ENCODE results near the gene OR10G6. TPM values are rescaled to one million over a fixed set of nuclear protein-coding genes. Genes with fewer than 3 reads are reported as not detected.
"Not testable (repeated sequence)": the region's sequence is repeated elsewhere in the genome, so short reads cannot be mapped to it uniquely, and the experiment has no call there.

The OR10G6 gene
- not detected for polyA plus RNA-seq (2013)

- Histone ChIP-seq H3K27ac (ENCODE audit: insufficient read depth in 1 of 2, low read depth in 1 of 2, low read length in 2 of 2, poor library complexity in 1 of 2, severe bottlenecking in 2 of 2) (no peak within 1 kb of the TSS), H3K27me3 (replicated peaks in 2 of 5; ENCODE audit: control insufficient read depth in 4 of 5, insufficient read depth in 5 of 5, low read length in 4 of 5) (no peaks in the 10 kb centered on the region), H3K4me3 (ENCODE audit: control insufficient read depth in 1 of 7, extremely low read depth in 1 of 7, insufficient read depth in 4 of 7, low read depth in 2 of 7, low read length in 6 of 7) (no peak within 1 kb of the TSS), H3K36me3 (ENCODE audit: control insufficient read depth in 4 of 4, insufficient read depth in 4 of 4, low read length in 3 of 4) (no peaks in the 10 kb centered on the region), H3K4me1 (ENCODE audit: control extremely low read depth in 1 of 4, control insufficient read depth in 4 of 4, insufficient read depth in 4 of 4, low read length in 3 of 4) (no peaks in the 10 kb centered on the region), H3K9me3 (ENCODE audit: control extremely low read depth in 1 of 5, control insufficient read depth in 4 of 5, insufficient read depth in 2 of 5, low read depth in 1 of 5, low read length in 4 of 5) (no peaks in the 10 kb centered on the region)
- CTCF ChIA-PET, result interaction anchor here (1.2 kb wide), 1 partner anchor 74 kb away, joined by 3 read pairs; no protein-coding TSS in a partner anchor
- 100% methylated on average over 1 of the region's 1 CpG for WGBS (ENCODE audit: insufficient coverage)
- POLR2A ChIA-PET, result no interaction called here
- no peak for DNase-seq
Measured at GRCh38 chr11:123995119-123995518, at the start of gene OR10G6. Gene OR10G6 (minus strand): TSS chr11:123995161. CDS start chr11:123995161, 0 bp downstream.

GRCh38 chr11:124043420-124043819, 48.5 kb upstream of the OR10G6 start:
- no peak for DNase-seq
- CTCF ChIA-PET, result no interaction called here
- POLR2A ChIA-PET, result interaction anchor here (0.6 kb wide), 1 partner anchor 12 kb away, joined by 5 read pairs; no protein-coding TSS in a partner anchor
- WGBS (ENCODE audit: insufficient coverage), result no CpG with 5 or more reads among the region's 4 CpGs
- no peaks in the 10 kb centered on the region for H3K36me3 ChIP-seq (ENCODE audit: control insufficient read depth in 4 of 4, insufficient read depth in 4 of 4, low read length in 3 of 4)
- no peak overlapping the region for H3K27ac ChIP-seq (ENCODE audit: insufficient read depth in 1 of 2, low read depth in 1 of 2, low read length in 2 of 2, poor library complexity in 1 of 2, severe bottlenecking in 2 of 2)
- peaks cover 0 to 2% (median 0%) of the 10 kb centered on the region in 5 experiments for H3K27me3 ChIP-seq (replicated peaks in 2 of 5; ENCODE audit: control insufficient read depth in 4 of 5, insufficient read depth in 5 of 5, low read length in 4 of 5)
- H3K9me3 ChIP-seq (ENCODE audit: control extremely low read depth in 1 of 5, control insufficient read depth in 4 of 5, insufficient read depth in 2 of 5, low read depth in 1 of 5, low read length in 4 of 5), result no peaks in the 10 kb centered on the region
- no peak overlapping the region for H3K4me3 ChIP-seq (ENCODE audit: control insufficient read depth in 1 of 7, extremely low read depth in 1 of 7, insufficient read depth in 4 of 7, low read depth in 2 of 7, low read length in 6 of 7)
- no peaks in the 10 kb centered on the region for H3K4me1 ChIP-seq (ENCODE audit: control extremely low read depth in 1 of 4, control insufficient read depth in 4 of 4, insufficient read depth in 4 of 4, low read length in 3 of 4)

GRCh38 chr11:124041254-124041653, 46.3 kb upstream of the OR10G6 start, which contains the start of gene OR10G7:
Gene OR10G7 (minus strand): TSS chr11:124041325. CDS start chr11:124039001, 2,324 bp downstream.
- ChIA-PET POLR2A (no interaction called here), CTCF (no interaction called here)
- WGBS (ENCODE audit: insufficient coverage), result no CpG with 5 or more reads among the region's 1 CpG
- Histone ChIP-seq H3K27me3 (replicated peaks in 2 of 5; ENCODE audit: control insufficient read depth in 4 of 5, insufficient read depth in 5 of 5, low read length in 4 of 5) (peaks cover 0 to 2% (median 0%) of the 10 kb centered on the region in 5 experiments), H3K9me3 (ENCODE audit: control extremely low read depth in 1 of 5, control insufficient read depth in 4 of 5, insufficient read depth in 2 of 5, low read depth in 1 of 5, low read length in 4 of 5) (no peaks in the 10 kb centered on the region), H3K4me1 (ENCODE audit: control extremely low read depth in 1 of 4, control insufficient read depth in 4 of 4, insufficient read depth in 4 of 4, low read length in 3 of 4) (no peaks in the 10 kb centered on the region), H3K4me3 (ENCODE audit: control insufficient read depth in 1 of 7, extremely low read depth in 1 of 7, insufficient read depth in 4 of 7, low read depth in 2 of 7, low read length in 6 of 7) (no peak within 1 kb of the TSS), H3K27ac (ENCODE audit: insufficient read depth in 1 of 2, low read depth in 1 of 2, low read length in 2 of 2, poor library complexity in 1 of 2, severe bottlenecking in 2 of 2) (no peak within 1 kb of the TSS), H3K36me3 (ENCODE audit: control insufficient read depth in 4 of 4, insufficient read depth in 4 of 4, low read length in 3 of 4) (no peaks in the 10 kb centered on the region)
- DNase-seq, result no peak

GRCh38 chr11:124039557-124039956, 44.6 kb upstream of the OR10G6 start:
- Histone ChIP-seq H3K27ac (ENCODE audit: insufficient read depth in 1 of 2, low read depth in 1 of 2, low read length in 2 of 2, poor library complexity in 1 of 2, severe bottlenecking in 2 of 2) (no peak overlapping the region), H3K36me3 (ENCODE audit: control insufficient read depth in 4 of 4, insufficient read depth in 4 of 4, low read length in 3 of 4) (no peaks in the 10 kb centered on the region), H3K4me3 (ENCODE audit: control insufficient read depth in 1 of 7, extremely low read depth in 1 of 7, insufficient read depth in 4 of 7, low read depth in 2 of 7, low read length in 6 of 7) (no peak overlapping the region), H3K27me3 (replicated peaks in 2 of 5; ENCODE audit: control insufficient read depth in 4 of 5, insufficient read depth in 5 of 5, low read length in 4 of 5) (peaks cover 0 to 2% (median 0%) of the 10 kb centered on the region in 5 experiments), H3K9me3 (ENCODE audit: control extremely low read depth in 1 of 5, control insufficient read depth in 4 of 5, insufficient read depth in 2 of 5, low read depth in 1 of 5, low read length in 4 of 5) (no peaks in the 10 kb centered on the region), H3K4me1 (ENCODE audit: control extremely low read depth in 1 of 4, control insufficient read depth in 4 of 4, insufficient read depth in 4 of 4, low read length in 3 of 4) (no peaks in the 10 kb centered on the region)
- no peak for DNase-seq
- ChIA-PET POLR2A (interaction anchor here (0.5 kb wide), 1 partner anchor 450 kb away, joined by 3 read pairs; no protein-coding TSS in a partner anchor), CTCF (no interaction called here)
- WGBS (ENCODE audit: insufficient coverage), result 94% methylated on average over 7 of the region's 9 CpGs

GRCh38 chr11:124036666-124037065, 41.7 kb upstream of the OR10G6 start:
- H3K27ac ChIP-seq (ENCODE audit: insufficient read depth in 1 of 2, low read depth in 1 of 2, low read length in 2 of 2, poor library complexity in 1 of 2, severe bottlenecking in 2 of 2), result no peak overlapping the region
- 100% methylated on average over 1 of the region's 1 CpG for WGBS (ENCODE audit: insufficient coverage)
- peaks cover 0 to 2% (median 0%) of the 10 kb centered on the region in 5 experiments for H3K27me3 ChIP-seq (replicated peaks in 2 of 5; ENCODE audit: control insufficient read depth in 4 of 5, insufficient read depth in 5 of 5, low read length in 4 of 5)
- ChIA-PET CTCF (no interaction called here), POLR2A (no interaction called here)
- no peak overlapping the region for H3K4me3 ChIP-seq (ENCODE audit: control insufficient read depth in 1 of 7, extremely low read depth in 1 of 7, insufficient read depth in 4 of 7, low read depth in 2 of 7, low read length in 6 of 7)
- H3K36me3 ChIP-seq (ENCODE audit: control insufficient read depth in 4 of 4, insufficient read depth in 4 of 4, low read length in 3 of 4), result no peaks in the 10 kb centered on the region
- no peak for DNase-seq
- H3K9me3 ChIP-seq (ENCODE audit: control extremely low read depth in 1 of 5, control insufficient read depth in 4 of 5, insufficient read depth in 2 of 5, low read depth in 1 of 5, low read length in 4 of 5), result no peaks in the 10 kb centered on the region
- H3K4me1 ChIP-seq (ENCODE audit: control extremely low read depth in 1 of 4, control insufficient read depth in 4 of 4, insufficient read depth in 4 of 4, low read length in 3 of 4), result no peaks in the 10 kb centered on the region

GRCh38 chr11:124026498-124026897, 31.5 kb upstream of the OR10G6 start, which contains the start of gene OR10G8:
Gene OR10G8 (plus strand): TSS chr11:124026798. CDS start chr11:124029623, 2,825 bp downstream.
- Histone ChIP-seq H3K36me3 (ENCODE audit: control insufficient read depth in 4 of 4, insufficient read depth in 4 of 4, low read length in 3 of 4) (no peaks in the 10 kb centered on the region), H3K27ac (ENCODE audit: insufficient read depth in 1 of 2, low read depth in 1 of 2, low read length in 2 of 2, poor library complexity in 1 of 2, severe bottlenecking in 2 of 2) (no peak within 1 kb of the TSS), H3K27me3 (replicated peaks in 2 of 5; ENCODE audit: control insufficient read depth in 4 of 5, insufficient read depth in 5 of 5, low read length in 4 of 5) (peaks cover 0 to 3% (median 0%) of the 10 kb centered on the region in 5 experiments), H3K9me3 (ENCODE audit: control extremely low read depth in 1 of 5, control insufficient read depth in 4 of 5, insufficient read depth in 2 of 5, low read depth in 1 of 5, low read length in 4 of 5) (no peaks in the 10 kb centered on the region), H3K4me1 (ENCODE audit: control extremely low read depth in 1 of 4, control insufficient read depth in 4 of 4, insufficient read depth in 4 of 4, low read length in 3 of 4) (no peaks in the 10 kb centered on the region), H3K4me3 (ENCODE audit: control insufficient read depth in 1 of 7, extremely low read depth in 1 of 7, insufficient read depth in 4 of 7, low read depth in 2 of 7, low read length in 6 of 7) (no peak within 1 kb of the TSS)
- POLR2A ChIA-PET, result no interaction called here
- CTCF ChIA-PET, result no interaction called here
- no peak for DNase-seq
- 100% methylated on average over 1 of the region's 2 CpGs for WGBS (ENCODE audit: insufficient coverage)

GRCh38 chr11:124015837-124016236, 20.9 kb upstream of the OR10G6 start:
- DNase-seq; H3K27ac ChIP-seq (ENCODE audit: insufficient read depth in 1 of 2, low read depth in 1 of 2, low read length in 2 of 2, poor library complexity in 1 of 2, severe bottlenecking in 2 of 2); H3K9me3 ChIP-seq (ENCODE audit: control extremely low read depth in 1 of 5, control insufficient read depth in 4 of 5, insufficient read depth in 2 of 5, low read depth in 1 of 5, low read length in 4 of 5); H3K4me1 ChIP-seq (ENCODE audit: control extremely low read depth in 1 of 4, control insufficient read depth in 4 of 4, insufficient read depth in 4 of 4, low read length in 3 of 4); H3K4me3 ChIP-seq (ENCODE audit: control insufficient read depth in 1 of 7, extremely low read depth in 1 of 7, insufficient read depth in 4 of 7, low read depth in 2 of 7, low read length in 6 of 7); POLR2A ChIA-PET; H3K36me3 ChIP-seq (ENCODE audit: control insufficient read depth in 4 of 4, insufficient read depth in 4 of 4, low read length in 3 of 4); CTCF ChIA-PET; H3K27me3 ChIP-seq (replicated peaks in 2 of 5; ENCODE audit: control insufficient read depth in 4 of 5, insufficient read depth in 5 of 5, low read length in 4 of 5): not testable (repeated sequence)
- WGBS (ENCODE audit: insufficient coverage), result 90% methylated on average over 2 of the region's 9 CpGs

All from common myeloid progenitor, CD34-positive (primary cell).